HG03442 (cell line): Measurements from ENCODE around the gene MORC2.

ENCODE experiments used
- ATAC-seq: cut with Tn5 transposase; IDR thresholded peaks from one replicate; pipeline ENCODE4 v1.9.1; 2021; ENCODE audit warnings: mild to moderate bottlenecking, moderate library complexity; ENCODE audit not compliant: unreplicated experiment

The MORC2 gene

GRCh38 chr22:30968015-30968923 lies at the start of gene MORC2:
Gene MORC2 (minus strand): TSS chr22:30968774. CDS start chr22:30967889, 885 bp downstream.
- peak; percentile 17 for ATAC-seq

- ATAC-seq, result no peak
Measured at GRCh38 chr22:31005535-31005934, 37.0 kb upstream of the MORC2 start.

GRCh38 chr22:31001124-31001770 lies 32.7 kb upstream of the MORC2 start:
- ATAC-seq, result no peak

- no peak for ATAC-seq
Measured at GRCh38 chr22:30998329-30998728, 29.8 kb upstream of the MORC2 start.

GRCh38 chr22:30996462-30996861 lies 27.9 kb upstream of the MORC2 start:
- no peak for ATAC-seq

- no peak for ATAC-seq
Measured at GRCh38 chr22:30994960-30995359, 26.4 kb upstream of the MORC2 start.

- no peak for ATAC-seq
Measured at GRCh38 chr22:30992565-30992964, 24.0 kb upstream of the MORC2 start.

- ATAC-seq, result no peak
Measured at GRCh38 chr22:30990690-30991089, 22.1 kb upstream of the MORC2 start.

GRCh38 chr22:30989474-30989873 lies 20.9 kb upstream of the MORC2 start:
- ATAC-seq, result no peak

GRCh38 chr22:30985561-30986208 lies 17.1 kb upstream of the MORC2 start:
- no peak for ATAC-seq

GRCh38 chr22:30984317-30984716 lies 15.7 kb upstream of the MORC2 start:
- ATAC-seq, result no peak

- no peak for ATAC-seq
Measured at GRCh38 chr22:30982512-30982911, 13.9 kb upstream of the MORC2 start.

- no peak for ATAC-seq
Measured at GRCh38 chr22:30979932-30980331, 11.4 kb upstream of the MORC2 start.

GRCh38 chr22:30978304-30978962 lies 9.9 kb upstream of the MORC2 start:
- ATAC-seq, result no peak

- ATAC-seq, result no peak
Measured at GRCh38 chr22:30970356-30970746, 1.8 kb upstream of the MORC2 start.

- ATAC-seq, result peak; percentile 26
Measured at GRCh38 chr22:30969532-30970355, 1.2 kb upstream of the MORC2 start.

GRCh38 chr22:30968924-30969531 lies 454 bp upstream of the MORC2 start, which contains the start of gene TUG1:
Gene TUG1 (plus strand): TSS chr22:30969265.
- ATAC-seq, result peak; percentile 83

- no peak for ATAC-seq
Measured at GRCh38 chr22:30964858-30965257, 3.7 kb downstream of the MORC2 start.

GRCh38 chr22:30955153-30955552 lies 13.4 kb downstream of the MORC2 start:
- no peak for ATAC-seq

- ATAC-seq, result no peak
Measured at GRCh38 chr22:30953206-30953605, 15.4 kb downstream of the MORC2 start.
